A673 (cell line): ENCODE measurements around the gene FAM83F.

Experiments
- EZH2 ChIP-seq: fragments of 200-600 bp; sonication (generic); IDR thresholded peaks from 2 replicates; pipeline ENCODE4 v1.6.1; 2017; ENCODE audit warnings: borderline replicate concordance, low read depth, mild to moderate bottlenecking, mixed read lengths, antibody characterized with exemption, low read length; ENCODE audit not compliant: poor library complexity, severe bottlenecking
- TF ChIP-seq, protein P1 (sequence below): fragments of 300-800, 200-600 bp; sonication (generic); conservative IDR thresholded peaks from 2 replicates; pipeline ENCODE4 v1.5.1; 2017; ENCODE audit warnings: low read depth, mild to moderate bottlenecking, antibody characterized with exemption, low read length, moderate library complexity, mixed read lengths

- TF ChIP-seq, protein P1, sequence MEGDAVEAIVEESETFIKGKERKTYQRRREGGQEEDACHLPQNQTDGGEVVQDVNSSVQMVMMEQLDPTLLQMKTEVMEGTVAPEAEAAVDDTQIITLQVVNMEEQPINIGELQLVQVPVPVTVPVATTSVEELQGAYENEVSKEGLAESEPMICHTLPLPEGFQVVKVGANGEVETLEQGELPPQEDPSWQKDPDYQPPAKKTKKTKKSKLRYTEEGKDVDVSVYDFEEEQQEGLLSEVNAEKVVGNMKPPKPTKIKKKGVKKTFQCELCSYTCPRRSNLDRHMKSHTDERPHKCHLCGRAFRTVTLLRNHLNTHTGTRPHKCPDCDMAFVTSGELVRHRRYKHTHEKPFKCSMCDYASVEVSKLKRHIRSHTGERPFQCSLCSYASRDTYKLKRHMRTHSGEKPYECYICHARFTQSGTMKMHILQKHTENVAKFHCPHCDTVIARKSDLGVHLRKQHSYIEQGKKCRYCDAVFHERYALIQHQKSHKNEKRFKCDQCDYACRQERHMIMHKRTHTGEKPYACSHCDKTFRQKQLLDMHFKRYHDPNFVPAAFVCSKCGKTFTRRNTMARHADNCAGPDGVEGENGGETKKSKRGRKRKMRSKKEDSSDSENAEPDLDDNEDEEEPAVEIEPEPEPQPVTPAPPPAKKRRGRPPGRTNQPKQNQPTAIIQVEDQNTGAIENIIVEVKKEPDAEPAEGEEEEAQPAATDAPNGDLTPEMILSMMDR = peak; percentile 81
- no peak for TF ChIP-seq EZH2
These were observed 42.0 kb downstream of the FAM83F start for GRCh38 chr22:40036591-40037225.
